GM21526 (cell line): ENCODE data around the gene ASB6.

Source experiments
- ATAC-seq: cut with Tn5 transposase; IDR thresholded peaks from one replicate; pipeline ENCODE4 v1.9.1; 2021; ENCODE audit warnings: moderate library complexity; ENCODE audit not compliant: unreplicated experiment, low FRiP score

Gene ASB6

DNA sequence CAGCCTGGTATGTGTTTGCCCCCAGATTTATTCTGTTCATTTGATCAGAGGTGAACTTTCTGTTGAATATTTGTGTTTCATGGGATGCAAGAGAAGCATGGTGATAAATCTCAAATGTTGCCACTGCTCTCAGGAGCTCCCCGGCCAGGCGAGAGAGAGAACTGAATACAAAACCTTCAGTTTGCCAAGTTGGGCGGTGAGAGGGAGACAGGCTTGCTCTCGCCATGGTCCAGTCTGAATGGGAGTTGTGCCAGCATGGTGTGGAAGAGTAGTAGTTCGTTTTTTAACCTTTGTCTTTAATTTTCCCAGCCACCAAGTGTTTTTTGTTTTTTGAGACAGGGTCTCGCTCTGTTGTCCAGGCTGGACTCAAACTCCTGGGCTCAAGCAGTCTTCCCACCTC lies 13.2 kb downstream of the ASB6 start:
- no peak for ATAC-seq

DNA sequence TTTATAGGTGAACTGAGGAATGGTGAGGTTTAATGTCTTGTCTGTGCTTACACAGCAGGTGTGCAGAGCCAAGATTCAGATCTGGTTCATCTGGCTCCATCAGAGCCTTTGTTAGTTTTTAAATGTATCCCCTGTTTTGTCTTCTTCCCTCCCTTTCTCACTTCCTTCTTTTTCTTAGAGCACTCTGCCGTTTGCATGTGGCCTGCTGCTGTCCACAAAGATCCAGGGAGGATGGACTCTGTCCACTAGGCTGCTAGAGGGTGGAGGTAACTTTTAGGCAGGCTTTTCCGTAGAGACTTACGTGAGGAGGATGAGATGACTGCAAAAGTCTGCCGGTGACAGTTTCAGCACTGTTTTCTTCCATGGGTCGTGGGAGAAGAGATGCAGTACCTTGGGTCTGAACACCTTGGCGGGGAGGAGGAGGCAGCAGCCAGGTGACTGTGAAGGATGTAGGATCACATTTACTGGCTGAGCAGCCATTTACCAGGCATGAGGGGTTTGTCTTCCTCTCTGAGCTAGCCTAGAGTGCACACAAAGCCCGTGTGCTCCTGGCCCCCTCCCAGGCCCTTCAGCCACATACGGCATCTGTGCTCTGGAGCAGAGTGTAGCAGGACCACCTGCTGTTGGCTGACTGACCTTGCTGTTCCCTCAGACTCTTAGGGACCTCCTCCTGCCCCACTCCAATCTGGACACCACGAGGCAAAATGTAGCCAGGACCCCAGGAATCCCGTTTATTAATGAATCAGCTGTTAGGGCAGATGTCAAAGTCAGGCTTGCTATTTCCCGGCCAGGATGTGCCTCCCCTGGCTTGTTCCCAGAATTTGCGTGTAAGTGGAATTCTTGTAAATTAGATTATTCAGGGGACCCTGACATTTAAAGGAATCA lies 14.2 kb downstream of the ASB6 start:
- ATAC-seq: no peak

DNA sequence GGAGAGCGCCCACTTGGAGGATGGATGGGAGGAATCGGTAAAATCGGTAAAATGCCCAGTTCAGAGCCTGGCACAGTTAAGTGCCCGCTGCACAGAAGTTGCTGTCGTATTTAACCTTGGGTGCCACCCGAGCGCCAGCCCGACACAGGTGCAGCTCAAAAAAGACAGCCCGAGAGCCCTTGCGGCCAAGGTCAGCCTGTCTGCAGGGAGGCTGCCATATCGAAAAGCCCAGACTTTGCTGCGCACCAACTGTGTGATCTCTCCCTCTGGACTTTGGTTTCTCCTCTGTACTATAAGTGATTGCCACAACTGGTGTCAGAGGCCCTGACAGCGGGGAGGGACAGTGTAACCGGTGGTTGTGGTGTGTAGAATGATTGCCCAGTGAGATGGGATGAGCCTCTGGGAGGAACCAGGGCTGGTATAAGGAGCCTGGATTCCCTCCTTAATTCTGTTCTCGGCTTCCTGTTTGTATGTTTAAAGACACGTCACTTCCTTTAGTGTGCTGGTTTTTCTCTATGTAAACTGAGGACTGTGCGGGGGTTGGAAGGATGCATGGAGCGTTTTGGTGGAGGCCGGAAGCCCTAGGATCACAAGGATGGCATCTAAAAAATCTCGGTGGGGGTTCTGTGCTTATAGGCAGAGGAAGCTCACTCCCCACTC lies 15.2 kb downstream of the ASB6 start:
- ATAC-seq: no peak

DNA sequence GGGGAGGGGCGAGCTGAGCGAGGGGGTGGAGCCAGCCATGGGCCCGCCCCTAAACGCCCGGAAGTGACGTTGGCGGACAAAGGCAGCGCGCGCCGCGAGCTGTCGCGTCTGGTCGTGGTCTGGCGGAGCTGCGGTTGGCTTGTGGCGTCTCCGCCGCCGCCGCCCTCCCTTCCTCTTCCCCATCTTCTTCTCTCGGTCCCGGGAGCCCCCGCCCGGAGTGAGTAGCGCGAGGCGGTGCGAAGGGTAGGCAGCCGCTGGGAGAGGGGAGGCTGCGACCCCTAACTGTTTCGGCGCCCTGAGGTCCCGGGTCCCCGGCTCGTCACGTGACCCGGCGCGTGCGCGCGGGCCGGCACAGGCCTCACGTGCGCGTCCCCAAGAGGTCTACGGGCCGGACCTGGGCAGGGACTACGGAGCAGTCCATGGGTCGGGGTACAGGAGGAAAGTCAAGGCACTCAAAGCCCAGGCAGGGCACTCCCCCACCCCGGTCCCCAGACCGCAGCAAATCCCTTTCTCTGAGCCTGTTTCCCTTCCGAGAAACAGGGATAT lies 15.8 kb downstream of the ASB6 start, which contains the start of gene NTMT1:
NTMT1 (plus strand) TSS at position 85 of the 546 bp plus-strand sequence. CDS start 6,541 bp downstream, outside the sequence.
- ATAC-seq: peak; percentile 70

DNA sequence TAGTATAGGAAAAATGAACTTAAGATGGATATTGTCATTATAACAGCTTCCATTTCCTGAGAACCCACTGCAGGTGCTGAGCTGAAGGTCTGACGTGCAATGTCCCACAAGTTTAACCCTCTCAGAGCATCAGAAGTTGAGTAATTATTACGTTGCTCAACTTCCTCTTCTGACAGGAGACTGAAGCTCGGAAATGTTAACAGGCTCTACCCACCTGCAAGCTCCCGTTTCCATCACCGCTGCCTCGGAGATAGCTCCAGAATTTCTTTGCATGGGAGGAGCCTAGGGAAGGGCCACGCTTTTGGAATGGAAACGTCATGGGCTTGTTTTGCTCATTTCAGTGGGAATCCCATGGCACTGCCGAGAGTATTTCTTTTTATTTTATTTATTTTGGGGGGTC lies 17.0 kb downstream of the ASB6 start:
- no peak for ATAC-seq

DNA sequence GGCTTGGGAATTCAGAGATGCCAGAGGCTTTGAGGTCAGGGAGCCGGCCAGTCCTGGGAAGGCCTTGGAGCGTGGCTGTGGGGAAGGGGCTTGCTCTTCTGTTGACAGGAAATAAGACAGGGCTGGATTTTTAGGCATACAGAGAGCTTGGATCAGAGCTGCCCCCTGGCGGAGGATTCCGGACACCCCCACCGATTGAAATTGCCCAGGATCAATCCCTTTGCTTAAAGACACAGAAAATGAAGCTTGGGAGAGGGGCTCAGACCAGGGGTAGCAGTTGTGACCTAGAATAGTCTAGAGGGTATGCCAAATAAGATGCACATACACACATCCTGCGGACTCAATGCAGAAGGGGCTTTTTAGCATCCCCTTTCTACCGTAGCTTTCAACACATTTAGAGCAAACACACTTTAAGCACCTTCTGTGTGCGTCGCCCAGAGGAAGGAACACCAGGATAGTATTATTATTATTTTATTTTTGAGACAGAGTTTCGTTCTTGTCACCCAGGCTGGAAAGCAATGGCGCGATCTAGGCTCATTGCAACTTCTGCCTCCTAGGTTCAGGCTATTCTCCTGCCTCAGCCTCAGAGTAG lies 17.7 kb downstream of the ASB6 start:
- ATAC-seq: no peak

DNA sequence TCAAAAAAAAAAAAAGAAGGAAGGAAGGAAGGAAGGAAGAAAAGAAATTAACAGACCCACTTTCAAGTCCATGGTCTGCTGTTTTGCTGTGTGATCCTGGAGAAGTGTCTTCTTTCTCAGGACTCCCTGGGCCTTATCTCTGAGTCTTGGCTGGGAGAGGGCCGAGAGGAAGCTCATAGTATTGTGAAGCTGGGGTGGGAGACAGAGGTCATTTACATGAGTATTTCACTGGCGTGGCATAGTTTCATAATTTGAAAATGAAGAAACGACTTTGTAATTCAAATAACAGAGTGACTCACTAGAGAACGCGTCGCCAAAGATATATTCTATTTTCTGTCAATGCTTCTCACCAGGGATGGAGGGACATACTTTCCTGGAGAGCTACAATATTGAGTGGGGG lies 18.6 kb downstream of the ASB6 start:
- no peak for ATAC-seq

DNA sequence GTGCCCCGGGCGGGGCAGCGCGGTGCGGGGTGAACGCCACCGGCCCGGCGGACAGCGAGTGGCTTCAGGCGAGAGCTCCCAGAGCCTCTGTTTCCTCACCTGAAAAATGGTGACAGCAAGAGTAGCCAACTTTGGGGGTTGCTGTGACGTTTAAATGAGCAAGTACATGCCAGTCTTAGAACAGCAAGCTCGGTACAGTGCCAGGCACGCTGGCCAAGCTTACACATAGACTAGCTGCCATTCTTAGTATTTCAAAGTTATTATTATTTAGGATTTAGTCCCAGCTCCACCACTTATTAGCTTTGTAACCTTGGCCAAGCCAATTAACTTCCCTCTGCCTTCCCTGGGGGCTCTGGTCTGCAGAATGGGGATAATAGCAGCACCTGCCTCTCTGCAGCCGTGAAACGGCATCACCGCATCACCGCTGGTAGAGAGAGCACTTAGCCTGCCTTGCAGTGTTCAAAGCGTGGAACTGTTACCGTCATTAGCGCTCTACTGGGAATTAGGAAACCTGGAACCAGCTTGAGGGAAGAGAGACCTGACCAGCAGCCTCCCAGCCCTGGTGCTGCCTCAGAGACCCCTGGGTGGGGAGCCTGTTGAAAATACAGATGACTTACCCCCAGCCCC lies 21.2 kb downstream of the ASB6 start, which contains the start of gene C9orf50:
C9orf50 (minus strand) TSS at position 433 of the 627 bp plus-strand sequence. CDS start 527 bp downstream, outside the sequence.
- ATAC-seq: no peak

DNA sequence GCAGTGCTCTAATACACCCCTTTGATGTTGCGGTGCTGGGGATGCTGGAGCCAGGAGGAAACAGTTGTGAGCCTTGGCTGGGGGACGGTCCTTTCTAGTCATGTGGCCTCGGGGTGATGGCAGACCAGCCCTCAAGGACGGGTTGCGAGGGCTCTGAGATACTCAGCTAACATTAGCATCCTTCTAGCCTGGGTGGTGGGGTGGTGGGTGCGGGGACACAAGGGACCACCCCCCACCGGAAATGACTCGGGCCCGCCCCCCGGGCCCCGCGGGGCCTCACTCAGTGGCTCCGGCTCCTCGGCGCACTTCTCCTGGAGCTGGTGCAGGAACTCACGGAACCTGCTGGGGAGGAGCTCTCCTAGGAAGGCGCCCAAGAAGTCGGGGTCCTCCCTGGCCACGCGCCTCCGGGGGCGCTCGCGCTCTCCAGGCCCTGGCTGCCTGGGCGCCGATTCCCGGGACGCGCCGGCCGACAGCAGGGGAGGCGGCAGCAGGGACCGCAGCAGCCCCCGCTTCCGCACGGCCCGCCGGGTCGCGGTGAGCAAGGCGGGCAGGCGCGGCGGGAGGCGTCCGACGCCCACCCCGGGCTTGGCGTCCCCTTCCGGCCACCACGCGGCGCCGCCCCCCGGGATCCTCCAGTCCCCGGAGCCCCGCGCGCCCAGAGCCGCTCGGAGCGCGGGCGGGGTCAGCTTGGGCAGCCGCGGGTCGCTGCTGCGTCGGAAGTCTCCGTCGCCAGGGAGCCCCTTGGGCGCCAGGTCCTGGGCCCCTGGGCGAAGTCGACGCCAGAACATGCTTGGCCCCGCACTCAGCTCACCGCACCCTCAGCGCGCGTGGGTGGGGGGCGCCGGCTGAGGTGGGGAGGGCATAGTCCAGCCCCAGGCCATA lies 21.9 kb downstream of the ASB6 start:
- ATAC-seq: no peak

DNA sequence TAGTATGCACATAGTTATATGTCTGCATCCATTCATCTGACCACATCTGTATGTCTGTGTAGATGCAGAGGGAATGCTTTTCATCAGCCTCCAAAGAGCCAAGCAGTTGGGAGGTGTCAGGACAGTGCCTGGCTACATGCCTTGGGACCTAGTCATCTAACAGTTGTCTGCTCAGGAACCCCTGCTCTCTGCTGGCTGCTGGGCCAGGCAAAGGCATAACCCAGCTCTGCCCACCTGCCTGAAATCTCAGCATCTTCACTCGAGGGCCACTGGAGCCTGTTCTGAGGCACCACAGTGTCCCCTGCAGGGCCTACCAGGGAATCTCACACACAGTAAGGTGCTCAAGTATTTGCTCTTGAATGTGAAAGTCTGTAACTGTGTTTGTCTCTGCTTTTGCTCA lies 24.8 kb downstream of the ASB6 start:
- no peak for ATAC-seq

DNA sequence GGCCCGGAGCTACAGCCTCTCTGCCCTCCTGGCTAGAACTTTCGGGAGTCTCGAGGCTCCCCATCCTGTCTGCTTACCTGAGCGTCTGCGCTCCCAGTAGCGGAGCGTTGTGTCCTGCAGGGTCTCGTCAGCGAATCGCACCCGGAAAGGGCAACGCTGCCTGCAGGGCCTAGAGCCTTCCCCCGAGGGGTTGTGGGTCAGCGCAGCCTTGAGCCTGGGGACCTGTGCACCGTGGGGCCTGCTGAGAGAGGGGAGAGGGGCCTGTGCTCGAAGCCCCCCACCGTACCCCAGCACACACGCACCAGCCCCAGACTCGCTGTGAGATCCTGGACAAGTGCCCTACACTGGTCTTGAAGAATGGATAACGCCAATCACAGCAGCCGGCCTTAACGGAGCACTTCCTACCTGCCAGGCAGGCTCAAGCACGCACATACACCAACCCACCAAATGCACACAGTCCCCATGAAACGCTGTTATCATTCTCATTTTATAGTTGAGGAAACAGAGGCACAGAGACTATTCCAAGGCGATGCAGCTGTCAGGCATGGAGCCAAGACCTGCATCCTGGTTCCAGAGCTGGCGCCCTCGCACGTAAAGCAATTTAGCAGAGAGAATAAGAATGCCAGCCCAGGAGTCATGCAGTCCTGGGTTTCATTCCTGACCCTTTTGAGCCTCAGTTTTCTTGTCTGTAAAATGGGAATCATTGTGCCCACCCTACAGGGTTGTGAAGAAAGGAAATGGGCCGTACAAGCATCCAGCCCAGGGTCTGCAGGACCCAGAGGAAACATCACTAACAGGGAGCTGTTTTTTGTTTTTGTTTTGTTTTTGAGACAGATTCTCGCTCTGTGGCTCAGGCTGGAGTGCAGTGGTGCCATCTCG lies 26.3 kb downstream of the ASB6 start:
- no peak for ATAC-seq

DNA sequence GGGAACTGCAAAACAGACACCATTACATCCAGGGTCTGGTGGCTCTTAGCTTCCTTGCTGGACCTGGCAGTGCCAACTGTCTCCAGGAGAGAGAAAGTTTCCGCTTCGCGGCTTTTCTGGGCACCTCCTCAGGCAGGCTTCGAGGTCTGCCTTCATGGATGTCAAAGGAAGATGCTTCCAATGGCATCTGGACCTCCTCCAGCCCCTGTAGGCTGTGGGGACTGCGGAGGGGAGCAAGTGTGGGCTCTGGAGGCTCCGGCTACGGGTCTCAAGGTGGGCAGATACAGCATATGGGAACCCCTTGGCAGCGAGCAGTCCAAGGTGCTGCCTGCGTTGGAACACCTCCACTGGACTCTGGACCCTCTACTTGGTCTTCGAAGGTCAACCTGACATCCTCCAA lies 27.0 kb downstream of the ASB6 start:
- ATAC-seq: no peak

DNA sequence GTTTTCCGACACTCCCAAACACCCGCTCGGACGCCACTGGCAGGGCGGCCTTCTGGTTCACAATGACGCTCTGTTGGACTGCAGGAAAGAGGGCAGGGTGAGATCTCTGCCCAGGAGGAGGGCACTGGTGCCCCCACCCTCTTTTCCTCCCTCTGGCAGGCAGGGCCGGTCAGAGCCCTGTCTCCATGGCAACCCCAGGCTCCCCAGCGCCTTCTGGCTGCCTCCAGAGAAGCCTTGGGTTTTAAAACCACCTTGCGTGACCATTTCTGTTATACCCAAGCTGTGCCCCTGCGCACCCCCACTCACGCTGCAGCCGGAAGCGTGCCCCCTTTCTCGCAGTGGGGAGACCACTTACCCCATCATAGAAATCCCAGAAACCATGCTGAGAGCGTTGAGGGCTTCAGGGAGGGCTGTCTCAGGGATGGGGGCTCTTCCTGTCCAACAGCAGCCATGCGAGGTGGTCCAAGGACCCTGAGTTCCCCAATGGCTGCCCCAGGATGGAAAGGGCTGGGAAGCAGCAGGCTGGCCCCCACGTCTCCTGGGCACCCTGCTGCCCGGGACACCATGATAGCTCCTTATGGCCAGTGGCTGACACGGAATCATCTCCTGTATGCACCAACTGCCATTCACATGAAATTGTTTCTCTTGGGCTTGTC lies 28.3 kb downstream of the ASB6 start:
- no peak for ATAC-seq

DNA sequence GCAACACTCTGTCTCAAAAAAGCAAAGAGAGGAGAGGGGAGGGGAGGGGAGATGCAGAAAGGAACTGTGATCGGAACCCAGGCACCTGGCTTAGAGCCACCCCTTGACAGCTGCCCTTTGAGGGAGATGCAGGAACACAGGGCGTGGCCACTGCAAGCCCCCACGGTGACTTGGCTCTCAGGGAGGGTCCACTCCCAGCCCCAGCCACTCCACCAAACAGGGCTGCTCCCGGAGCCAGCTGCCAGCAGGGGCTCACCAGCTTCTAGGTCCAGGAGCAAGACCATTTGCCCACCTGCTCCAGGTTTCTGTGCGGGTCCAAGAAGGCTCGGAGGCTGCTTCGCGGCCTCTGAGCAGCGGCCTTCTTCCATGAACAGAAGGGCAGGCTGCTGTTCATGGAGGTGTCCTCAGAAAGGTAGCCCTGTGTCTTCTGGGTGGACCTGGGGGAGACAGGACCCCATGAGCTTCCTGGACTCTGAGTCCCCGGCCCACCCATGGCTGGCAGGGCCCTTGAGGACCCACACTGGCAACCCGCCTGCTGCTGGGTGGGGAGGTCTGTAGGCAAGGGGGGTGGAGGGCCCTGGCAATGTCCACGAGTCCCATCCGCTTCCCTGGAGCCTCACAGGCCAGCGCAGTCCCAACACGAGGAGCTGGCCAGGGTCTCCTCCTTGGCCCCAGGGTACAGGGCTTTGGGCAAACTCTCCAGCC lies 29.0 kb downstream of the ASB6 start:
- ATAC-seq: no peak

DNA sequence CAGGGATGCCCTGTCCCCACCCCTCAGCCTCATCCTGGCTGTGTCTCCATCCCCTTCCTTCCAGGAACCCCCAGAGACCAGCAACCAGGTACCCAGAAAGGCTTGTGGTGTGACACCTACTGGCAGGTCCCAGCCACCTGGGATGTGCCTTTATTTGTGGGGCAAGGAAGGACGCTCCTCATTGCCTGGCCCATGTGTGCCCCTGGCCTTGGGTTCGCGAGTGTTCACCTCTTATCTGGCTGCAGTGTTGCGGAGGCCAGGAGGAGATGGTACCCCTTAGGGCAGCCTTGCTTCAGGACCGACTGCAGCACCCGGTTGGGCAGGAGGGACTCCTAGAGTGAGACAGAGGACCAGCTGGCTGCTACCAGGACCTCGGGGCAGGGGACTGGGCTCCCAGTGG lies 29.8 kb downstream of the ASB6 start:
- no peak for ATAC-seq

DNA sequence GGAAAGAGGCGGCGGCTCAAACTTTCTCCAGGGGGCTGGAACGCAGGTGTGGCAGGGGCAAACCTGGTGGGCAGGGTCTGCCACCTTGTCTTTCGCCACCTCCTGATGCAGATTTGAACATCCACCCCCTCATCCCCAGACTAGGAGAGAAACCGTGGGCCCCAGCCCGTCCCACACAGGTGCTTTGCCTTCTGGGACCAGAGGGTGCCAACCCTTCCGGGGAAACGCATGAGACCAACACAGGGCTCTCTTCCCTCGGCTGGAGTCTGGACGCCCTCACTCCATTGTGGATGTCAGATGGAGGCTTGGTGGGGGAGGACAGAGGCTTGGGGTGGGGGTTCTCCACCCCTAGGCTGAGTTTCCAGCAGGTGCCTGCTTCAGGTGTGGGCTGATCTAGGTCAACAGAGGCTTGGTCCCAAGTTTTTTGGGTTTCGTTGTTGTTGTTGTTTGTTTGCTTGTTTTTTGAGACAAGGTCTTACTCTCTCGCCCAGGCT lies 30.6 kb downstream of the ASB6 start:
- no peak for ATAC-seq

DNA sequence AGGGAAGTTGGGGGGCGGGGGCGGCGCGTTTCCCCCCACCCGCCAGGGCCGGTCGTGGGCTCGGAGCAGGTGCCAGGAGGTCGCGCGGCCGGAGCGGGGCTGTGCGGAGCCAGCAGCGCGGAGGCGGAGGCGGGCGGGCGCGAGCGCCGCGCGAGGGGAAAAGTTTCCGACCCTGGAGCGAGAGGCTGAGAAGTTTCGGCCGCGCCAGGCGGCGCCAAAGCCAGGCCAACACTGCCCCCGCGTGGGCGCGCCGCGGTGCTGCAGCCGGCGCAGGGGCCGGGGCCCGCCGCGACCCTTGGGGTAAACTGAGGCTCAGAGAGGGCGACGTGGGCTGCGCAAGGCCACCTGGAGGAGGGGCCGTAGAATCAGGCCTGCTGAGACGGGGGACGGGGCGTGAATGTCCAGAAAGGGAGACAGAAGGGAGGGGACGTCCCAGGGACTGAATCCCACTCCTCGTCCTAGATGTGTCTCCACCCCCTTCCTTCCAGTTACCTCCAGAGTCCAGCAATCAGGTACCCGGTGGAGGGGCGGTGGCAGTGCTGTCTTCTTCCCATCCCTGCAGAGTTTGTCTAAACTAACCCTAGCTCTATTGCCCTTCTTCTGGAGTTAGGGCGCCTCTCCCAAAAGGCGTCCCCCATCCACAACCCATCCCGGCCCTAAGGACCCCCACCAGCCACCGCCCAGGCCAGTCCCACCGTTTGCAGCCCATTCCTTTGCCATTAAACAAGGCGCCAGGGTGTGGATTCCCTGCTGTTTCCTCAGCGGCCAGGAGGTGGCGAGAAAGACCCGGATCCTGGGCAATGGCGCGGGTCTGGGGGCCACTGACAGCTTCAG lies 31.3 kb downstream of the ASB6 start:
- no peak for ATAC-seq
